ENCODE measurements around the gene CYTH2.
"Not testable (repeated sequence)": the region's sequence is repeated elsewhere in the genome, so short reads cannot be mapped to it uniquely, and the experiment has no call there.

CYTH2 gene

GRCh38 chr19:48479686-48480085 is 10.5 kb downstream of the CYTH2 start:
- H3K9me3 ChIP-seq (ENCODE audit: low read length): no peaks in the 10 kb centered on the region
- peak overlapping the region; percentile 90 for H3K27ac ChIP-seq (ENCODE audit: low read depth, low read length)
- peaks cover 8% of the 10 kb centered on the region for H3K4me1 ChIP-seq (ENCODE audit: insufficient read depth, low read length)
- no peaks in the 10 kb centered on the region for H3K27me3 ChIP-seq (ENCODE audit: control insufficient read depth in 1 of 2, insufficient read depth in 2 of 2, low read length in 2 of 2)
- H3K4me3 ChIP-seq (ENCODE audit: low read depth in 1 of 2, low read length in 2 of 2): peak overlapping the region in 1 of 2 donors; percentile 62
- H3K9ac ChIP-seq (ENCODE audit: low read length): no peak overlapping the region
- peaks cover 34% of the 10 kb centered on the region for H3K36me3 ChIP-seq (ENCODE audit: insufficient read depth, low read length)

GRCh38 chr19:48480183-48480557 is 11.0 kb downstream of the CYTH2 start:
- peaks cover 30% of the 10 kb centered on the region for H3K36me3 ChIP-seq (ENCODE audit: insufficient read depth, low read length)
- H3K27me3 ChIP-seq (ENCODE audit: control insufficient read depth in 1 of 2, insufficient read depth in 2 of 2, low read length in 2 of 2): no peaks in the 10 kb centered on the region

GRCh38 chr19:48480558-48481500 is 11.7 kb downstream of the CYTH2 start:
- peak overlapping the region; percentile 90 for H3K27ac ChIP-seq (ENCODE audit: low read depth, low read length)
- peak overlapping the region; percentile 65 for H3K9ac ChIP-seq (ENCODE audit: low read length)
- peaks cover 23% of the 10 kb centered on the region for H3K36me3 ChIP-seq (ENCODE audit: insufficient read depth, low read length)
- no peaks in the 10 kb centered on the region for H3K9me3 ChIP-seq (ENCODE audit: low read length)
- H3K27me3 ChIP-seq (ENCODE audit: control insufficient read depth in 1 of 2, insufficient read depth in 2 of 2, low read length in 2 of 2): no peaks in the 10 kb centered on the region
- H3K4me1 ChIP-seq (ENCODE audit: insufficient read depth, low read length): peaks cover 8% of the 10 kb centered on the region
- H3K4me3 ChIP-seq (ENCODE audit: low read depth in 1 of 2, low read length in 2 of 2): peak overlapping the region; percentile 62 to 79

More at GRCh38 chr19:48480183-48480557, 11.0 kb downstream of the CYTH2 start:
- Histone ChIP-seq H3K4me3 (ENCODE audit: low read depth in 1 of 2, low read length in 2 of 2) (peak overlapping the region; percentile 62 to 79), H3K9ac (ENCODE audit: low read length) (peak overlapping the region; percentile 58), H3K9me3 (ENCODE audit: low read length) (no peaks in the 10 kb centered on the region), H3K4me1 (ENCODE audit: insufficient read depth, low read length) (peaks cover 8% of the 10 kb centered on the region), H3K27ac (ENCODE audit: low read depth, low read length) (peak overlapping the region; percentile 90)

- Histone ChIP-seq H3K27me3 (ENCODE audit: control insufficient read depth in 1 of 2, insufficient read depth in 2 of 2, low read length in 2 of 2) (no peaks in the 10 kb centered on the region), H3K27ac (ENCODE audit: low read depth, low read length) (no peak overlapping the region), H3K9ac (ENCODE audit: low read length) (no peak overlapping the region), H3K9me3 (ENCODE audit: low read length) (no peaks in the 10 kb centered on the region), H3K36me3 (ENCODE audit: insufficient read depth, low read length) (peaks cover 12% of the 10 kb centered on the region), H3K4me1 (ENCODE audit: insufficient read depth, low read length) (peaks cover 8% of the 10 kb centered on the region), H3K4me3 (ENCODE audit: low read depth in 1 of 2, low read length in 2 of 2) (no peak overlapping the region)
Measured at GRCh38 chr19:48481846-48482639, 12.9 kb downstream of the CYTH2 start.

GRCh38 chr19:48483301-48483700 is 14.1 kb downstream of the CYTH2 start:
- Histone ChIP-seq H3K4me3 (ENCODE audit: low read depth in 1 of 2, low read length in 2 of 2) (no peak overlapping the region), H3K9ac (ENCODE audit: low read length) (no peak overlapping the region), H3K27ac (ENCODE audit: low read depth, low read length) (no peak overlapping the region), H3K4me1 (ENCODE audit: insufficient read depth, low read length) (peaks cover 14% of the 10 kb centered on the region), H3K9me3 (ENCODE audit: low read length) (no peaks in the 10 kb centered on the region), H3K27me3 (ENCODE audit: control insufficient read depth in 1 of 2, insufficient read depth in 2 of 2, low read length in 2 of 2) (peaks cover 0 to 3% of the 10 kb centered on the region in 2 donors), H3K36me3 (ENCODE audit: insufficient read depth, low read length) (peaks cover under 1% of the 10 kb centered on the region)

- H3K27ac ChIP-seq (ENCODE audit: low read depth, low read length): no peak overlapping the region
- H3K9me3 ChIP-seq (ENCODE audit: low read length): no peaks in the 10 kb centered on the region
- no peak overlapping the region for H3K4me3 ChIP-seq (ENCODE audit: low read depth in 1 of 2, low read length in 2 of 2)
- no peaks in the 10 kb centered on the region for H3K36me3 ChIP-seq (ENCODE audit: insufficient read depth, low read length)
- peaks cover 14% of the 10 kb centered on the region for H3K4me1 ChIP-seq (ENCODE audit: insufficient read depth, low read length)
- H3K9ac ChIP-seq (ENCODE audit: low read length): no peak overlapping the region
- peaks cover 0 to 3% of the 10 kb centered on the region in 2 donors for H3K27me3 ChIP-seq (ENCODE audit: control insufficient read depth in 1 of 2, insufficient read depth in 2 of 2, low read length in 2 of 2)
Measured at GRCh38 chr19:48484247-48484893, 15.2 kb downstream of the CYTH2 start.

GRCh38 chr19:48484931-48485612 is 15.9 kb downstream of the CYTH2 start:
- peaks cover 14% of the 10 kb centered on the region for H3K4me1 ChIP-seq (ENCODE audit: insufficient read depth, low read length)
- no peak overlapping the region for H3K9ac ChIP-seq (ENCODE audit: low read length)
- H3K27me3 ChIP-seq (ENCODE audit: control insufficient read depth in 1 of 2, insufficient read depth in 2 of 2, low read length in 2 of 2): peaks cover 0 to 3% of the 10 kb centered on the region in 2 donors
- H3K27ac ChIP-seq (ENCODE audit: low read depth, low read length): no peak overlapping the region
- no peaks in the 10 kb centered on the region for H3K36me3 ChIP-seq (ENCODE audit: insufficient read depth, low read length)
- H3K4me3 ChIP-seq (ENCODE audit: low read depth in 1 of 2, low read length in 2 of 2): no peak overlapping the region
- no peaks in the 10 kb centered on the region for H3K9me3 ChIP-seq (ENCODE audit: low read length)

GRCh38 chr19:48486706-48487105 is 17.5 kb downstream of the CYTH2 start:
- not testable (repeated sequence) for H3K36me3 ChIP-seq (ENCODE audit: insufficient read depth, low read length); H3K9ac ChIP-seq (ENCODE audit: low read length); H3K9me3 ChIP-seq (ENCODE audit: low read length); H3K4me1 ChIP-seq (ENCODE audit: insufficient read depth, low read length); H3K4me3 ChIP-seq (ENCODE audit: low read depth in 1 of 2, low read length in 2 of 2); H3K27me3 ChIP-seq (ENCODE audit: control insufficient read depth in 1 of 2, insufficient read depth in 2 of 2, low read length in 2 of 2); H3K27ac ChIP-seq (ENCODE audit: low read depth, low read length)

GRCh38 chr19:48487544-48487943 is 18.4 kb downstream of the CYTH2 start:
- no peaks in the 10 kb centered on the region for H3K9me3 ChIP-seq (ENCODE audit: low read length)
- peaks cover 0 to 17% of the 10 kb centered on the region in 2 donors for H3K27me3 ChIP-seq (ENCODE audit: control insufficient read depth in 1 of 2, insufficient read depth in 2 of 2, low read length in 2 of 2)
- H3K27ac ChIP-seq (ENCODE audit: low read depth, low read length): no peak overlapping the region
- no peaks in the 10 kb centered on the region for H3K36me3 ChIP-seq (ENCODE audit: insufficient read depth, low read length)
- H3K9ac ChIP-seq (ENCODE audit: low read length): no peak overlapping the region
- H3K4me3 ChIP-seq (ENCODE audit: low read depth in 1 of 2, low read length in 2 of 2): no peak overlapping the region
- H3K4me1 ChIP-seq (ENCODE audit: insufficient read depth, low read length): peaks cover 6% of the 10 kb centered on the region

GRCh38 chr19:48487948-48488347 is 18.8 kb downstream of the CYTH2 start:
- H3K27me3 ChIP-seq (ENCODE audit: control insufficient read depth in 1 of 2, insufficient read depth in 2 of 2, low read length in 2 of 2): peaks cover 0 to 21% of the 10 kb centered on the region in 2 donors
- peaks cover 6% of the 10 kb centered on the region for H3K4me1 ChIP-seq (ENCODE audit: insufficient read depth, low read length)
- no peaks in the 10 kb centered on the region for H3K36me3 ChIP-seq (ENCODE audit: insufficient read depth, low read length)
- H3K4me3 ChIP-seq (ENCODE audit: low read depth in 1 of 2, low read length in 2 of 2): no peak overlapping the region
- H3K27ac ChIP-seq (ENCODE audit: low read depth, low read length): no peak overlapping the region
- H3K9ac ChIP-seq (ENCODE audit: low read length): no peak overlapping the region
- no peaks in the 10 kb centered on the region for H3K9me3 ChIP-seq (ENCODE audit: low read length)

Measured in muscle layer of colon (tissue), 2 donors.